ENCODE data around the gene TSBP1.
"Not testable (repeated sequence)": the region's sequence is repeated elsewhere in the genome, so short reads cannot be mapped to it uniquely, and the experiment has no call there.

The TSBP1 gene

GRCh38 chr6:32271429-32271828, 100.3 kb downstream of the TSBP1 start:
- DNase-seq = no peak

GRCh38 chr6:32268459-32268858, 103.2 kb downstream of the TSBP1 start:
- not testable (repeated sequence) for DNase-seq

GRCh38 chr6:32267035-32267434, 104.7 kb downstream of the TSBP1 start:
- no peak for DNase-seq

- not testable (repeated sequence) for DNase-seq
These were observed 114.4 kb downstream of the TSBP1 start for GRCh38 chr6:32257262-32257661.

- peak; percentile 65 to 76 for DNase-seq
These were observed 116.2 kb downstream of the TSBP1 start for GRCh38 chr6:32255199-32256153.

GRCh38 chr6:32254761-32255198, 116.9 kb downstream of the TSBP1 start:
- DNase-seq = no peak

GRCh38 chr6:32252331-32253009, 119.2 kb downstream of the TSBP1 start:
- no peak for DNase-seq

- DNase-seq = no peak
These were observed 122.4 kb downstream of the TSBP1 start for GRCh38 chr6:32249262-32249661.

- no peak for DNase-seq
These were observed 124.3 kb downstream of the TSBP1 start for GRCh38 chr6:32247401-32247800.

- peak; percentile 72 to 79 for DNase-seq
These were observed 126.7 kb downstream of the TSBP1 start for GRCh38 chr6:32244946-32245398.

GRCh38 chr6:32244270-32244669, 127.4 kb downstream of the TSBP1 start:
- DNase-seq = no peak
